ENCODE measurements around the gene GJA3. TPM values are rescaled to one million over a fixed set of nuclear protein-coding genes. Genes with fewer than 3 reads are reported as not detected.
A peak's percentile ranks its signal among the peaks of the same experiment; 100 is the strongest.

The GJA3 gene
- total RNA-seq (ENCODE audit: unreplicated experiment): not detected
- long read RNA-seq: 0 reads

GRCh38 chr13:20160306-20161274 lies at the start of gene GJA3:
GJA3 (minus strand) TSS chr13:20161052; CDS start chr13:20143288, 17,764 bp downstream.
- no peaks in the 10 kb centered on the region for H3K9me3 Mint-ChIP-seq (ENCODE audit: unreplicated experiment)
- H3K27ac Mint-ChIP-seq (ENCODE audit: unreplicated experiment): no peak within 1 kb of the TSS
- H3K36me3 Mint-ChIP-seq (ENCODE audit: low read depth, unreplicated experiment): no peaks in the 10 kb centered on the region
- H3K27me3 Mint-ChIP-seq (ENCODE audit: unreplicated experiment): peaks cover 12% of the 10 kb centered on the region
- peak; percentile 21 for DNase-seq (ENCODE audit: low spot score)
- no peaks in the 10 kb centered on the region for H3K4me1 Mint-ChIP-seq (ENCODE audit: unreplicated experiment)
- no peak for TF ChIP-seq CTCF (IDR thresholded peaks at IDR 0.05; ENCODE audit: unreplicated experiment)
- H3K4me3 Mint-ChIP-seq (ENCODE audit: unreplicated experiment): peak within 1 kb of the TSS; percentile 79

- Mint-ChIP-seq H3K9me3 (ENCODE audit: unreplicated experiment) (no peaks in the 10 kb centered on the region), H3K36me3 (ENCODE audit: low read depth, unreplicated experiment) (no peaks in the 10 kb centered on the region), H3K27me3 (ENCODE audit: unreplicated experiment) (no peaks in the 10 kb centered on the region), H3K4me3 (ENCODE audit: unreplicated experiment) (no peak overlapping the region), H3K27ac (ENCODE audit: unreplicated experiment) (no peak overlapping the region), H3K4me1 (ENCODE audit: unreplicated experiment) (no peaks in the 10 kb centered on the region)
- no peak for TF ChIP-seq CTCF (IDR thresholded peaks at IDR 0.05; ENCODE audit: unreplicated experiment)
- no peak for DNase-seq (ENCODE audit: low spot score)
Measured at GRCh38 chr13:20209948-20210347, 49.1 kb upstream of the GJA3 start.

- H3K27me3 Mint-ChIP-seq (ENCODE audit: unreplicated experiment): no peaks in the 10 kb centered on the region
- no peaks in the 10 kb centered on the region for H3K4me1 Mint-ChIP-seq (ENCODE audit: unreplicated experiment)
- TF ChIP-seq CTCF (IDR thresholded peaks at IDR 0.05; ENCODE audit: unreplicated experiment): no peak
- H3K27ac Mint-ChIP-seq (ENCODE audit: unreplicated experiment): no peak overlapping the region
- H3K4me3 Mint-ChIP-seq (ENCODE audit: unreplicated experiment): no peak overlapping the region
- H3K36me3 Mint-ChIP-seq (ENCODE audit: low read depth, unreplicated experiment): no peaks in the 10 kb centered on the region
- no peaks in the 10 kb centered on the region for H3K9me3 Mint-ChIP-seq (ENCODE audit: unreplicated experiment)
- no peak for DNase-seq (ENCODE audit: low spot score)
Measured at GRCh38 chr13:20206698-20207235, 45.9 kb upstream of the GJA3 start.

- H3K27me3 Mint-ChIP-seq (ENCODE audit: unreplicated experiment): no peaks in the 10 kb centered on the region
- DNase-seq (ENCODE audit: low spot score): no peak
- H3K36me3 Mint-ChIP-seq (ENCODE audit: low read depth, unreplicated experiment): no peaks in the 10 kb centered on the region
- H3K9me3 Mint-ChIP-seq (ENCODE audit: unreplicated experiment): no peaks in the 10 kb centered on the region
- no peak overlapping the region for H3K27ac Mint-ChIP-seq (ENCODE audit: unreplicated experiment)
- no peak overlapping the region for H3K4me3 Mint-ChIP-seq (ENCODE audit: unreplicated experiment)
- no peak for TF ChIP-seq CTCF (IDR thresholded peaks at IDR 0.05; ENCODE audit: unreplicated experiment)
- no peaks in the 10 kb centered on the region for H3K4me1 Mint-ChIP-seq (ENCODE audit: unreplicated experiment)
Measured at GRCh38 chr13:20206065-20206697, 45.3 kb upstream of the GJA3 start.
